ENCODE data around the gene PFKP.

The PFKP gene

GRCh38 chr10:3143791-3144434, 76.6 kb downstream of the PFKP start:
- TF ChIP-seq ZNF274 (IDR thresholded peaks at IDR 0.05; ENCODE audit: low read depth, low read length) = no peak
- no peak overlapping the region for H3K4me3 ChIP-seq (ENCODE audit: low read length)

GRCh38 chr10:3145366-3145765, 78.0 kb downstream of the PFKP start:
- no peak for TF ChIP-seq ZNF274 (IDR thresholded peaks at IDR 0.05; ENCODE audit: low read depth, low read length)
- H3K4me3 ChIP-seq (ENCODE audit: low read length) = no peak overlapping the region

DNA sequence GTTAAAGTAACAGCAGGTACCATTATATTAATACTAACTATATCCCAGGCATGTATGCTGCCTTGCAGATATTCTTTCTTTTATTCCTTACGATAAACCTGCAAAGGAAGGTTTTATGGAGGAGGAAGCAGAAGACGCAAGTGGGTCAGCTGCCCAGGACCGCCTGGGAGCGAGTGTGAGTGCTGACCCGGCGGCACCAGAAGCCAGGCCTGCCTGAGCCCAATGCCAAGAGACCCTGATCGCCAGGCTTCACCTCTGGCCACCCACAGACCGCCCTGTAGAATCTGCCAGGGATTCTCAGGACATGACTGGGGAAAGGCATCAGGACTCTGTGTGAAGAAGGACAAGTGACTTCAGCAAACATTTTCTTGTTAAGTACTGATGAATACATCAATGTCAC, 78.9 kb downstream of the PFKP start:
- TF ChIP-seq ZNF274 (IDR thresholded peaks at IDR 0.05; ENCODE audit: low read depth, low read length) = no peak
- no peak overlapping the region for H3K4me3 ChIP-seq (ENCODE audit: low read length)

DNA sequence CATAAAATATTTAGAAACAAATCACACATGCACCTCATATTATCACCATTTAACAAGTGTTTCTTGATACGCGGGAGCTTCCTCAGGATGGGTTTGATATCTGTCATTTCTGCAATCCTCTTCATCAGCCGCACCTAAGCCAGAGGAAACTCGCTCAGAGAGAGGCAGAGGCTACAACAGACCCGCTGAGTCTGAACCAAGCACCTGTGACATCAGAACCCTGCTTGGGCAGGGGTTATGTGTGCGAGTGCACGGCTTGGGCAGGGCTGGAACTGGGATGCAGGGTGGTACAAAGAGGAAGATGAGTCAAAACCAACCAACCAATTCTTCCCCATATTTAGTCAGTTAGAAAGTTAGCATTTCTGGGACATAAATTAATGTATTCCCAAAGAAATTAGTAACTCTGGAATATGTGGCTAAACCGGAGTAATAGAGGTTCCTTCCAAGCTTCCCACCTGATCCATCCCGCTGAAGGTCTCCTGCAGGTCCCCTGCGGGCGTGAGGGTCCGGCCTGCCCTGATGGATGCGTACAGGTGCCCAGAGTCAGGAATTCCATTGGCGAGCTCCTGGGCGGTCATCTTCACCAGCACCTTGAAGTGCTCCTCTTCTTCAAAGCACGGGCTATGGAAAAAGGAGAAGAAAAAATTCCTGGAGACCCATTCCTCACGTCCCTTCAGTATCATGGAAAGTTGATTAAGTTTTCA, 79.9 kb downstream of the PFKP start:
- no peak overlapping the region for H3K4me3 ChIP-seq (ENCODE audit: low read length)
- no peak for TF ChIP-seq ZNF274 (IDR thresholded peaks at IDR 0.05; ENCODE audit: low read depth, low read length)

GRCh38 chr10:3148041-3148440, 80.7 kb downstream of the PFKP start:
- H3K4me3 ChIP-seq (ENCODE audit: low read length) = no peak overlapping the region
- TF ChIP-seq ZNF274 (IDR thresholded peaks at IDR 0.05; ENCODE audit: low read depth, low read length) = no peak

DNA sequence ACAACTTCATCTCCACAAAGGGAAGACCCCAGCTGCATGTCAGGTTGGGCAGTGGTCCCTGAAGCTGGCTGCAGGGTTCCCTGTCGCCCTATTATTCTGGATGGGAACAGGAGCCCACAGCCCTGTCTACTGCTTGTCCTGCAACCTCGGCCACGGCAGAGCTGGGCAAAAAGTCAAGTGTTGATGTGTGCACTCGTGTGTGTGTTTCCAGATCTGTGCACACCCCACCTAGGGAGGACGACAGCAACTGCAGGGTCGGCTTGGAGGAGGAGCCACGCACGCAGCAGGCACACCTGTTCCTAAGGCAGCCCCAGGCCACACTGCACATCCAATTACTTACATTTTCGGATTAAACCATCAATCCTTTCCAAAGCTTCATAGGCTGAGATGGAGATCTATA, 81.6 kb downstream of the PFKP start:
- no peak for TF ChIP-seq ZNF274 (IDR thresholded peaks at IDR 0.05; ENCODE audit: low read depth, low read length)
- H3K4me3 ChIP-seq (ENCODE audit: low read length) = no peak overlapping the region

- no peak overlapping the region for H3K4me3 ChIP-seq (ENCODE audit: low read length)
- TF ChIP-seq ZNF274 (IDR thresholded peaks at IDR 0.05; ENCODE audit: low read depth, low read length) = no peak
Measured at GRCh38 chr10:3149918-3150317, 82.6 kb downstream of the PFKP start.

GRCh38 chr10:3150366-3150765, 83.0 kb downstream of the PFKP start:
- no peak for TF ChIP-seq ZNF274 (IDR thresholded peaks at IDR 0.05; ENCODE audit: low read depth, low read length)
- no peak overlapping the region for H3K4me3 ChIP-seq (ENCODE audit: low read length)

- TF ChIP-seq ZNF274 (IDR thresholded peaks at IDR 0.05; ENCODE audit: low read depth, low read length) = no peak
- no peak overlapping the region for H3K4me3 ChIP-seq (ENCODE audit: low read length)
Measured at GRCh38 chr10:3150961-3151360, 83.6 kb downstream of the PFKP start.

DNA sequence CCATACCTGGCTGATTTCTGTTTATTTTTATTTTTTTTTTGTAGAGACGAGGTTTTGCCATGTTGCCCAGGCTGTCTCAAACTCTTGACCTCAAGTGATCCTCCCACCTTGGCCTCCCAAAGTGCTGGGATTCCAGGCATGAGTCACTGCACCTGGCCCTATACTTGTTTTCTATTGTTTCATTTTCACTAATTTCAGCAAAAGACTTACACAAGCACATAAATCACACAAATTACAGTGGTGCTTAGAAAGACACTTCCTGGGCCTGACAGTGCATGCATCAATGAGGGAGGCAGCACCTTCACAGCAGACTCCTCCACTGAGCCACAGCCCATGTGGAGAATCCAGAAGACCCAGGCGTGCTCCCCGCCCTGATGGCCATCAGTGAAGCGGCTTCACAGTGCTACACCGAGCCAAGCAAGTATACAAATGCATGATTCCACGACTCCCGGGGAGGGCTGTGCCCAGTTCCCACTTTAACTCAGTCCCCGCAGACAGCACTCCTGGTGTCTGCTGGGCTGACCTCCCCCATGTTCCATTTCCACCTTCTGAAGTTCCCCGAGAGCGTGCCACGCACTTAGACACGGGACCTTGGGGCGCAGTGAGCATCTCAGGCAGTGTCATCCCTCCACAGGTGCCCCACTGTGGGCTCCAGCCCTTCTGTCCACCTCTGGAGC, 84.7 kb downstream of the PFKP start:
- no peak overlapping the region for H3K4me3 ChIP-seq (ENCODE audit: low read length)
- TF ChIP-seq ZNF274 (IDR thresholded peaks at IDR 0.05; ENCODE audit: low read depth, low read length) = no peak

- TF ChIP-seq ZNF274 (IDR thresholded peaks at IDR 0.05; ENCODE audit: low read depth, low read length) = no peak
- H3K4me3 ChIP-seq (ENCODE audit: low read length) = no peak overlapping the region
Measured at GRCh38 chr10:3152566-3152935, 85.2 kb downstream of the PFKP start.

- TF ChIP-seq ZNF274 (IDR thresholded peaks at IDR 0.05; ENCODE audit: low read depth, low read length) = no peak
- H3K4me3 ChIP-seq (ENCODE audit: low read length) = no peak overlapping the region
Measured at GRCh38 chr10:3154666-3155065, 87.3 kb downstream of the PFKP start.

- H3K4me3 ChIP-seq (ENCODE audit: low read length) = no peak overlapping the region
- TF ChIP-seq ZNF274 (IDR thresholded peaks at IDR 0.05; ENCODE audit: low read depth, low read length) = no peak
Measured at GRCh38 chr10:3159152-3159551, 91.8 kb downstream of the PFKP start.

DNA sequence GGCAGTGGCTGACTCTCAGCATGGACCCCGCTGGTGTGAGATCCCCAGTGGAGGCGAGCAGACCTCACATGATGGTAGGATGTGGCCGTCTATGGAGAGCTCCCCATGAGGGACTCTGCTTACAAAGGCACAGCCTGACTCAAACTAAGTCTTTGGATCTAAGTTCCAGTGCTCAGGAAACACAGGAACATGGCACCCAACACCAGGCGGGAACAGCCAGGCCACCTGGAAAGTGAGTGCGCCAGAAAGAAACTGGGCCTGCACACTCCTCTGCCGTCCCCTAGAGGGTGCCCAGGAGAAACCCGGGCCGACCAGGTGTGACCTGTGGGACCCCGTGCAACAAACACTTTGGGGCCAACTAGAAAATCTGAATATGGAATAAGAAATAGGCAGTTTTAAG, 95.2 kb downstream of the PFKP start:
- no peak for TF ChIP-seq ZNF274 (IDR thresholded peaks at IDR 0.05; ENCODE audit: low read depth, low read length)
- H3K4me3 ChIP-seq (ENCODE audit: low read length) = no peak overlapping the region

DNA sequence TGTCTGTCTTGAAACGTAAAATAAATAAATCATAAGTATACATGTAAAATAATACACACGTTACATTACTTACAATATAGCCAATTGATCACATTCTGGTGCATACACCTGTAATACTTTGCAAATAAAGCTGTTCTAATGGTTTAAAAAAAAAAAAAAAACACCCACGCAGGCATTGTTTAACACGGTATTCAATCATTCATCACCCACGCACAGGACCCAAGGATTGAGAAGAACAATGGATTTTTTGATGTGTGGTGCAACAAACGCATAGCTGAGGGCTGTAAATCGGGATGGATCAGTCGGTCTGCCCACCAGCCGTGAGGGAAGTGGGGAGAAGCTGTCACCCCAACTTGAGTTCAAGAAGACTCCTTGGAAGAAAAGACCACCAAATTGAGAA, 96.5 kb downstream of the PFKP start:
- no peak for TF ChIP-seq ZNF274 (IDR thresholded peaks at IDR 0.05; ENCODE audit: low read depth, low read length)
- no peak overlapping the region for H3K4me3 ChIP-seq (ENCODE audit: low read length)

All from GM08714 (cell line).